IPS-18a (cell line): ENCODE data around the gene MBD4.
"Not testable (repeated sequence)": the region's sequence is repeated elsewhere in the genome, so short reads cannot be mapped to it uniquely, and the experiment has no call there.

ENCODE experiments used
- H3K27ac ChIP-seq: one replicate; pipeline ENCODE4 v1.5.1; 2013; ENCODE audit warnings: low read length
- H3K27me3 ChIP-seq: one replicate; pipeline ENCODE4 v1.6.1; 2013; ENCODE audit warnings: mild to moderate bottlenecking, low read length; ENCODE audit not compliant: control insufficient read depth, insufficient read depth
- H3K36me3 ChIP-seq: one replicate; pipeline ENCODE4 v1.6.1; 2013; ENCODE audit warnings: low read depth, low read length; ENCODE audit not compliant: control insufficient read depth
- H3K4me1 ChIP-seq: one replicate; pipeline ENCODE4 v1.6.1; 2013; ENCODE audit warnings: low read depth, low read length; ENCODE audit not compliant: control insufficient read depth
- H3K4me3 ChIP-seq: one replicate; pipeline ENCODE4 v1.5.1; 2013; ENCODE audit warnings: low read length
- H3K9ac ChIP-seq: one replicate; pipeline ENCODE4 v1.6.1; 2013; ENCODE audit warnings: mild to moderate bottlenecking, low read length, moderate library complexity
- H3K9me3 ChIP-seq: one replicate; pipeline ENCODE4 v1.6.1; 2013; ENCODE audit warnings: low read depth, low read length; ENCODE audit not compliant: control insufficient read depth

The MBD4 gene

GRCh38 chr3:129402616-129403015, 37.1 kb downstream of the MBD4 start:
- H3K36me3 ChIP-seq, result no peaks in the 10 kb centered on the region
- no peaks in the 10 kb centered on the region for H3K27me3 ChIP-seq
- H3K9me3 ChIP-seq, result no peaks in the 10 kb centered on the region
- peaks cover 8% of the 10 kb centered on the region for H3K4me1 ChIP-seq
- no peak overlapping the region for H3K27ac ChIP-seq
- H3K4me3 ChIP-seq, result no peak overlapping the region
- H3K9ac ChIP-seq, result no peak overlapping the region

- Histone ChIP-seq H3K9ac (no peak overlapping the region), H3K27ac (no peak overlapping the region)
Measured at GRCh38 chr3:129402210-129402609, 37.5 kb downstream of the MBD4 start.

GRCh38 chr3:129399895-129400357, 39.8 kb downstream of the MBD4 start:
- peak overlapping the region; percentile 93 for H3K4me3 ChIP-seq
- peak overlapping the region; percentile 94 for H3K27ac ChIP-seq
- no peaks in the 10 kb centered on the region for H3K27me3 ChIP-seq
- no peaks in the 10 kb centered on the region for H3K9me3 ChIP-seq
- H3K9ac ChIP-seq, result peak overlapping the region; percentile 88
- H3K36me3 ChIP-seq, result peaks cover 14% of the 10 kb centered on the region
- H3K4me1 ChIP-seq, result peaks cover 8% of the 10 kb centered on the region

More at GRCh38 chr3:129402210-129402609, 37.5 kb downstream of the MBD4 start:
- no peaks in the 10 kb centered on the region for H3K9me3 ChIP-seq
- H3K4me3 ChIP-seq, result no peak overlapping the region
- no peaks in the 10 kb centered on the region for H3K27me3 ChIP-seq
- peaks cover 8% of the 10 kb centered on the region for H3K4me1 ChIP-seq
- H3K36me3 ChIP-seq, result no peaks in the 10 kb centered on the region

- peaks cover 14% of the 10 kb centered on the region for H3K36me3 ChIP-seq
- peak overlapping the region; percentile 88 for H3K9ac ChIP-seq
- peak overlapping the region; percentile 94 for H3K27ac ChIP-seq
Measured at GRCh38 chr3:129399145-129399894, 40.4 kb downstream of the MBD4 start.

GRCh38 chr3:129398803-129399144, 41.0 kb downstream of the MBD4 start:
- Histone ChIP-seq H3K4me3 (peak overlapping the region; percentile 93), H3K9me3 (no peaks in the 10 kb centered on the region), H3K4me1 (peaks cover 8% of the 10 kb centered on the region), H3K27ac (peak overlapping the region; percentile 94), H3K9ac (peak overlapping the region; percentile 88), H3K27me3 (no peaks in the 10 kb centered on the region), H3K36me3 (peaks cover 14% of the 10 kb centered on the region)

More at GRCh38 chr3:129399145-129399894, 40.4 kb downstream of the MBD4 start:
- Histone ChIP-seq H3K27me3 (no peaks in the 10 kb centered on the region), H3K9me3 (no peaks in the 10 kb centered on the region), H3K4me3 (peak overlapping the region; percentile 93), H3K4me1 (peaks cover 8% of the 10 kb centered on the region)

- H3K4me3 ChIP-seq, H3K27me3 ChIP-seq, H3K27ac ChIP-seq, H3K9me3 ChIP-seq, H3K4me1 ChIP-seq, H3K9ac ChIP-seq: not testable (repeated sequence)
- H3K36me3 ChIP-seq, result peaks cover 51% of the 10 kb centered on the region
Measured at GRCh38 chr3:129393760-129394564, 45.8 kb downstream of the MBD4 start.

- H3K36me3 ChIP-seq, result peaks cover 54% of the 10 kb centered on the region
- H3K9me3 ChIP-seq, result no peaks in the 10 kb centered on the region
- H3K4me1 ChIP-seq, result peaks cover 2% of the 10 kb centered on the region
- H3K9ac ChIP-seq, result no peak overlapping the region
- H3K4me3 ChIP-seq, result no peak overlapping the region
- H3K27me3 ChIP-seq, result no peaks in the 10 kb centered on the region
- H3K27ac ChIP-seq, result no peak overlapping the region
Measured at GRCh38 chr3:129393271-129393670, 46.5 kb downstream of the MBD4 start.

- H3K4me3 ChIP-seq, H3K4me1 ChIP-seq, H3K9ac ChIP-seq, H3K27ac ChIP-seq, H3K9me3 ChIP-seq, H3K27me3 ChIP-seq: not testable (repeated sequence)
- peaks cover 62% of the 10 kb centered on the region for H3K36me3 ChIP-seq
Measured at GRCh38 chr3:129392106-129392887, 47.5 kb downstream of the MBD4 start.

- H3K4me1 ChIP-seq, H3K9ac ChIP-seq, H3K9me3 ChIP-seq, H3K4me3 ChIP-seq, H3K27me3 ChIP-seq, H3K27ac ChIP-seq: not testable (repeated sequence)
- H3K36me3 ChIP-seq, result peaks cover 59% of the 10 kb centered on the region
Measured at GRCh38 chr3:129391583-129391982, 48.2 kb downstream of the MBD4 start.

- Histone ChIP-seq H3K27me3 (no peaks in the 10 kb centered on the region), H3K9me3 (no peaks in the 10 kb centered on the region), H3K27ac (no peak overlapping the region), H3K4me1 (no peaks in the 10 kb centered on the region), H3K4me3 (no peak overlapping the region), H3K36me3 (peaks cover 48% of the 10 kb centered on the region), H3K9ac (no peak overlapping the region)
Measured at GRCh38 chr3:129389572-129389937, 50.2 kb downstream of the MBD4 start.

- H3K36me3 ChIP-seq, result peaks cover 48% of the 10 kb centered on the region
- H3K9me3 ChIP-seq, H3K27ac ChIP-seq, H3K27me3 ChIP-seq, H3K4me3 ChIP-seq, H3K9ac ChIP-seq, H3K4me1 ChIP-seq: not testable (repeated sequence)
Measured at GRCh38 chr3:129388791-129389571, 50.8 kb downstream of the MBD4 start.
